Thymus (tissue), 11 donors: ENCODE data around the gene GRIA1. TPM values are rescaled to one million over a fixed set of nuclear protein-coding genes. Genes with fewer than 3 reads are reported as not detected.
A peak's percentile ranks its signal among the peaks of the same experiment; 100 is the strongest.

Source experiments
- DNase-seq, 9 donors: peaks; one replicate each; pipeline ENCODE4 v3.0.0-alpha.2; 2013; ENCODE audit warnings: low spot score in 9 of 9, low read depth in 6 of 9, missing footprints in 1 of 9
- H3K27ac ChIP-seq, 2 donors: one replicate each; pipeline ENCODE4 v1.5.1; 2013; ENCODE audit warnings: control low read depth in 1 of 2, low read depth in 1 of 2, low read length in 1 of 2, mild to moderate bottlenecking in 1 of 2, moderate library complexity in 1 of 2
- H3K27me3 ChIP-seq, 2 donors: one replicate each; pipeline ENCODE4 v1.5.1; 2013; ENCODE audit warnings: low read length in 1 of 2; ENCODE audit not compliant: control insufficient read depth in 2 of 2, insufficient read depth in 1 of 2
- H3K36me3 ChIP-seq, 2 donors: one replicate each; pipeline ENCODE4 v1.5.1; 2013; ENCODE audit warnings: low read length in 1 of 2, mild to moderate bottlenecking in 1 of 2, moderate library complexity in 1 of 2; ENCODE audit not compliant: control insufficient read depth in 2 of 2, insufficient read depth in 2 of 2
- H3K4me1 ChIP-seq, 2 donors: one replicate each; pipeline ENCODE4 v1.5.1; 2013; ENCODE audit warnings: low read length in 2 of 2; ENCODE audit not compliant: control insufficient read depth in 2 of 2, insufficient read depth in 2 of 2
- H3K4me3 ChIP-seq, 2 donors: one replicate each; pipeline ENCODE4 v1.5.1; 2013; ENCODE audit warnings: low read length in 2 of 2, control low read depth in 1 of 2, mild to moderate bottlenecking in 1 of 2
- H3K9me3 ChIP-seq, 2 donors: one replicate each; pipeline ENCODE4 v1.5.1; 2013; ENCODE audit warnings: low read length in 1 of 2, mild to moderate bottlenecking in 1 of 2; ENCODE audit not compliant: control insufficient read depth in 2 of 2, insufficient read depth in 1 of 2
- WGBS: extraction: QIAGEN DNeasy Blood & Tissue Kit; methylation state at CpG from one replicate; pipeline ENCODE4 v1.1.7; 2013; 5-methylcytosine and 5-hydroxymethylcytosine counted together
- polyA plus RNA-seq: library from polyadenylated mRNA; stranded (reverse); fragments of 200-250 nt; gene quantifications from one replicate; pipeline ENCODE4 v1.2.3, GENCODE V29; 2013
- total RNA-seq: library from RNA; stranded (reverse); fragments of 120-200 nt; gene quantifications from one replicate; pipeline ENCODE4 v1.2.4, GENCODE V29; 2013
- donor health status: healthy.

The GRIA1 gene
- total and polyA plus RNA-seq, 2 donors, result 0.14 to 0.18 TPM

DNA sequence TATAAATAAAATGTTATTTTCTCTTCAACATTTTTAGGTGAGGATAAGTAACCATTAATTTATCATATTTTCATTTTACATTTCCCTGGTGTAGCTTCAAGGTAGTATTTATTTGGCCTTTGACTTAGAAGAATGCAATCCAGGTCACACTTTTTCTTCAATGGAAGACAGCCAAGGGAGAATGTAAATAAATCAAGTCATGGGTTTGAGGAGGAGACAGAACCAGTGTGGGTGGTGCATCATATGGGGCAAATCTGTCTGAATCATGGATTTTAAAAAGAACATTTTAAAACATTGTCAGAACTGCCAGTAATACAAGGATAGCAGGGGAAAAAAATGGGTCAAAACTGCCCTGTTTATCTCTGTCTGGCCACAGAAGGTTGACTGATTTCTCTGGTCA lies 318.7 kb downstream of the GRIA1 start:
- no peaks in the 10 kb centered on the region for H3K9me3 ChIP-seq

DNA sequence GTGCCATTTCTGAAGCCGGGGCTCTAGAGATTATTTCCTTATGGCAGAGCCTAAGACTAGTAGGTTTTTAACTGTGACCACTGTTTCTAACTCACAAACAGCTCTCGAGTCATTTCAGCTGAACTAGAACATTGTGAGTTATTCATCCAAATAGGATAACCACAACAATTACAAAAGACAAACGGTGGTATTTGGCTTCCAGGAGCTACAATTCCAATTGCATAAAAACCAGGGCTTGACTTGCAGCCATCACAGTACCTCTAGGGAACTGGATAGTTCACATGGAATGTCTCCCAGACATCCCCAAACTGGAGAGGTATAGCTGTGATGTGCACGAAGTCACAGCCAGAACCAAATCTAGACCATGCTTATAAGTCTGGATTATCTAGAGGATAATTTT lies 323.4 kb downstream of the GRIA1 start:
- Histone ChIP-seq H3K9me3 (no peaks in the 10 kb centered on the region), H3K4me3 (no peak overlapping the region), H3K27ac (no peak overlapping the region), H3K4me1 (no peaks in the 10 kb centered on the region), H3K36me3 (no peaks in the 10 kb centered on the region), H3K27me3 (no peaks in the 10 kb centered on the region)
- WGBS, result 80% methylated on average over 4 of the region's 4 CpGs
- DNase-seq, result no peak

More for the DNA sequence above, 318.7 kb downstream of the GRIA1 start:
- Histone ChIP-seq H3K36me3 (no peaks in the 10 kb centered on the region), H3K27ac (no peak overlapping the region), H3K27me3 (no peaks in the 10 kb centered on the region), H3K4me3 (no peak overlapping the region), H3K4me1 (no peaks in the 10 kb centered on the region)
- no peak for DNase-seq

- no peaks in the 10 kb centered on the region for H3K4me1 ChIP-seq
- WGBS, result 93% methylated on average over 2 of the region's 2 CpGs
- no peak overlapping the region for H3K27ac ChIP-seq
- H3K9me3 ChIP-seq, result no peaks in the 10 kb centered on the region
- DNase-seq, result no peak
- no peaks in the 10 kb centered on the region for H3K36me3 ChIP-seq
- no peaks in the 10 kb centered on the region for H3K27me3 ChIP-seq
- H3K4me3 ChIP-seq, result no peak overlapping the region
Observed at GRCh38 chr5:153816870-153817269, 326.4 kb downstream of the GRIA1 start.

DNA sequence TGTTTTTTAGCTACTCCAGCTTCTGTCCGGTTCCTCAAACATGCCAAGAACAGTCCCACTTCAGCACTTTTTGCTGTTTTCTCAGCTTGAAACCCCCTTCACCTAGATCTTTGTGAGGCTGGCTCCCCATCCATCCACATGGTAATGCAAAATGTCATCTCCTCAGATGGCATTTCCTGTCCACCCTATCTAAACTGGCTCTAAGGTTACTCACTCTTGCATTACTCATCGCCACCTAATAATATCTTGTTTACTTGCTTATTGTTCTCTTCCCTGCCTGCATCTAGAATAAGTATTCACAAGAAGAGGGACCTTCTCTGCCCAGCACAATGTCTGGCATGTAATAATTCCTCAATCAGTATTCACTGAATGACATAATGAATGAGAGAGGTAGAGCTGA lies 328.2 kb downstream of the GRIA1 start:
- WGBS, result 97% methylated on average over 2 of the region's 2 CpGs
- H3K27ac ChIP-seq, result no peak overlapping the region
- no peak overlapping the region for H3K4me3 ChIP-seq
- no peaks in the 10 kb centered on the region for H3K36me3 ChIP-seq
- H3K4me1 ChIP-seq, result no peaks in the 10 kb centered on the region
- no peaks in the 10 kb centered on the region for H3K27me3 ChIP-seq
- no peaks in the 10 kb centered on the region for H3K9me3 ChIP-seq
- no peak for DNase-seq

DNA sequence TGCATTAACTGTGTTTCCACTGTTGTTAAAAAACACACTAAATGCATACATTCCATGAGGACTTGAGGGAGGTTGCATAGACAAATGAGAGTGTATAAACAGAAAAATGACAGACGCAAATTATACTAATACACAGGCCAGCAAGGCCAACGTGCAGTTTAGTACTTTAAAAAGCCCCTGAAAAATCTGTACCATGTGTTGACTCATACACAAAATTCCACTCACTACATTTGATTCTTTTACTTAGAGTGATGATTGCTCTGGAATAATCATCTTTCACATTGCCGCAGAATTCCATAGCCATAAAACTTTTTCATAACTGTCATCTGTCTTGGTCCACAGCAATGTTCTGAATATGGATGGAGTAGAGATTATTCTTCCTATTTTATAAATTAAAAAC lies 332.6 kb downstream of the GRIA1 start:
- Histone ChIP-seq H3K9me3 (no peaks in the 10 kb centered on the region), H3K27ac (no peak overlapping the region)
- 80% methylated on average over 3 of the region's 3 CpGs for WGBS

DNA sequence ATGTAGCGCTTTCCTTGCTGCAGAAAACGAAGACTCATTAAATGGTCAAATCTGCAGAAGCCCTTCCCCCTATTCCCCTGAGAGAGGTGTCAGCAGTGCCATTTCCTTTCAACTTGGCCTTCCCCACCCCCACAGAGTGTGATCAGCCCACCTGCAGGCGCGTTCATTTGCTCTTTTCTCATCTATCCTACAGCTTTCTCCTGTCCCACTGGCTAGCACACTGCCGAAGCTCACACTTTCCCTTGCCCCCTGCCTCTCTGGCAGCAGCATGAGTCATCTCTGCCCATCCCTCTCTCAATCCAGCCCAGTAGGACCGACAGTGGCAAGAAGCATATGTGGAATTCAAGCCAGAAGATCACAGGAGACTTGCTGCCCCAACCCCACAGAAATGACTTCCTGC lies 334.4 kb downstream of the GRIA1 start:
- no peaks in the 10 kb centered on the region for H3K4me1 ChIP-seq
- WGBS, result 64% methylated on average over 6 of the region's 6 CpGs

More for the DNA sequence above, 332.6 kb downstream of the GRIA1 start:
- Histone ChIP-seq H3K27me3 (no peaks in the 10 kb centered on the region), H3K4me1 (no peaks in the 10 kb centered on the region), H3K36me3 (no peaks in the 10 kb centered on the region), H3K4me3 (no peak overlapping the region)
- DNase-seq, result no peak

GRCh38 chr5:153827397-153827796 lies 336.9 kb downstream of the GRIA1 start:
- no peak overlapping the region for H3K4me3 ChIP-seq
- no peaks in the 10 kb centered on the region for H3K36me3 ChIP-seq
- 87% methylated on average over 4 of the region's 4 CpGs for WGBS
- no peaks in the 10 kb centered on the region for H3K27me3 ChIP-seq
- DNase-seq, result no peak
- no peak overlapping the region for H3K27ac ChIP-seq
- H3K9me3 ChIP-seq, result no peaks in the 10 kb centered on the region
- no peaks in the 10 kb centered on the region for H3K4me1 ChIP-seq

More for the DNA sequence above, 334.4 kb downstream of the GRIA1 start:
- Histone ChIP-seq H3K36me3 (no peaks in the 10 kb centered on the region), H3K9me3 (no peaks in the 10 kb centered on the region), H3K4me3 (no peak overlapping the region), H3K27ac (no peak overlapping the region), H3K27me3 (no peaks in the 10 kb centered on the region)
- DNase-seq, result no peak

DNA sequence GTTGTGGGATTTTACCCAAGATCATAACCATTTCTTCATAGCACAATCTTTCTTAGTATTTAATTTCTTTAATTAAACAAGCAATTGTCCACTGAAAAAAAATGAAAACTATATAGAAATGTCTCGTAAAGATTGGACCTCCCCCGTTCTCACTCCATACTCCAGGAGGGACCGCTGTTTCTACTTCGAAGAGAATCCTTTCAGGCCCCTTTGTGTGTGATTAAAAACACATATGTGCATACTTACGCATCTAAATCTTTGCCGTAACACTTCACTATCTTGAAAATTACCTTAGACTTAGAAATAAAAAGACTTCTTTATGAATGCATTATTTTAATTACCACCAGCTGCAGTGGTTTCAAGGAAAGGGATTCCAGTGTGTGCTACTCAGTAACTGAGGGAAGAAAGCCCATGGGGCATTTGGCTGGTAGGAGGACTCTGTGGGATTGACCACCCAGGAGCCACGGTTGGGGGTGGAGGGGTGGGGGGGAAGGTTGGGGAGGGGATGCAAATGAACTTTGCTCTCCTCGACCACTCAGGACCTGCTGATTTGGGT lies 339.1 kb downstream of the GRIA1 start:
- no peaks in the 10 kb centered on the region for H3K27me3 ChIP-seq
- no peak overlapping the region for H3K4me3 ChIP-seq
- H3K9me3 ChIP-seq, result no peaks in the 10 kb centered on the region
- no peak overlapping the region for H3K27ac ChIP-seq
- no peak for DNase-seq
- H3K36me3 ChIP-seq, result no peaks in the 10 kb centered on the region
- WGBS, result 83% methylated on average over 8 of the region's 8 CpGs
- no peaks in the 10 kb centered on the region for H3K4me1 ChIP-seq

GRCh38 chr5:153831973-153832372 lies 341.5 kb downstream of the GRIA1 start:
- DNase-seq, result peak in 4 of 9 donors; percentile 4 to 12 (median 5)
- H3K36me3 ChIP-seq, result no peaks in the 10 kb centered on the region
- WGBS, result 72% methylated on average over 2 of the region's 2 CpGs

More at GRCh38 chr5:153831973-153832372, 341.5 kb downstream of the GRIA1 start:
- no peak overlapping the region for H3K27ac ChIP-seq
- no peak overlapping the region for H3K4me3 ChIP-seq
- no peaks in the 10 kb centered on the region for H3K4me1 ChIP-seq
- H3K9me3 ChIP-seq, result no peaks in the 10 kb centered on the region
- H3K27me3 ChIP-seq, result no peaks in the 10 kb centered on the region
